Natural killer cell (primary cell): ENCODE data around the gene NPTXR. TPM values are rescaled to one million over a fixed set of nuclear protein-coding genes. Genes with fewer than 3 reads are reported as not detected.

Experiments used
- ATAC-seq, 3 donors: fragments of 150-1000 bp in 2 of 3; fragments of 200-7000 bp in 1 of 3; cut with Tn5 transposase; 1 replicate in 1 of 3; 2 replicates in 2 of 3; pipeline ENCODE4 v1.10.0; 2021; ENCODE audit warnings: mild to moderate bottlenecking in 2 of 3, moderate library complexity in 2 of 3
- DNase-seq, 2 donors: peaks; one replicate each; pipeline versions ENCODE4 v3.0.0 to v3.0.0-alpha.2; 2013 to 2021; ENCODE audit warnings: mixed read lengths in 1 of 2
- H3K27ac ChIP-seq: one replicate; pipeline ENCODE4 v1.5.1; 2013; ENCODE audit warnings: mild to moderate bottlenecking, low read length
- H3K27me3 ChIP-seq: one replicate; pipeline ENCODE4 v1.6.1; 2013; ENCODE audit warnings: low read length; ENCODE audit not compliant: control insufficient read depth, insufficient read depth
- H3K36me3 ChIP-seq: one replicate; pipeline ENCODE4 v1.6.1; 2013; ENCODE audit warnings: low read length; ENCODE audit not compliant: control insufficient read depth, insufficient read depth
- H3K4me1 ChIP-seq: one replicate; pipeline ENCODE4 v1.6.1; 2013; ENCODE audit warnings: low read length; ENCODE audit not compliant: control insufficient read depth, insufficient read depth
- H3K4me3 ChIP-seq: one replicate; pipeline ENCODE4 v1.5.1; 2013; ENCODE audit warnings: low read length
- H3K9me3 ChIP-seq: one replicate; pipeline ENCODE4 v1.6.1; 2013; ENCODE audit warnings: low read length; ENCODE audit not compliant: control insufficient read depth, insufficient read depth
- H3K27ac Mint-ChIP-seq, 2 donors: one replicate each; pipeline ENCODE4 v1.8.0; 2022; ENCODE audit warnings: mild to moderate bottlenecking in 2 of 2, mixed read lengths in 2 of 2, moderate library complexity in 1 of 2
- H3K27me3 Mint-ChIP-seq, 2 donors: one replicate each; pipeline ENCODE4 v1.8.0; 2022; ENCODE audit warnings: low read depth in 2 of 2, mixed read lengths in 2 of 2
- H3K36me3 Mint-ChIP-seq: one replicate; pipeline ENCODE4 v1.8.0; 2022; ENCODE audit warnings: mixed read lengths
- H3K4me1 Mint-ChIP-seq, 2 donors: one replicate each; pipeline ENCODE4 v1.8.0; 2022; ENCODE audit warnings: mixed read lengths in 2 of 2
- H3K4me3 Mint-ChIP-seq: one replicate; pipeline ENCODE4 v1.8.0; 2022; ENCODE audit warnings: mild to moderate bottlenecking, moderate library complexity, mixed read lengths
- H3K9me3 Mint-ChIP-seq, 2 donors: one replicate each; pipeline ENCODE4 v1.8.0; 2022; ENCODE audit warnings: mixed read lengths in 2 of 2
- WGBS: methylation state at CpG from one replicate; pipeline ENCODE4 v1.1.7; 2013; ENCODE audit warnings: missing lambda C conversion rate; ENCODE audit not compliant: insufficient coverage; 5-methylcytosine and 5-hydroxymethylcytosine counted together
- intact Hi-C: fragments of 100-400 bp; cut with micrococcal nuclease; formaldehyde crosslinking; loops from one replicate; pipeline ENCODE4 v1.14.2; 2022
- total RNA-seq, 4 donors: library from RNA; stranded (reverse); fragments of 120-200 nt in 1 of 4; gene quantifications; one replicate each; pipeline versions ENCODE4 v1.2.3 to v1.2.4, GENCODE V29; 2013 to 2022
- TF ChIP-seq, protein P1 (sequence below): fragments of 200-600 bp; IDR thresholded peaks from one replicate; pipeline ENCODE4 v1.8.0; 2022; ENCODE audit warnings: antibody characterized with exemption

NPTXR gene
- total RNA-seq, 3 donors from 2014 or later (not counting 1 experiment from before 2014, with no cell fraction given), result 4.8 to 8.2 (median 6.1) TPM

- Mint-ChIP-seq H3K27me3 (peaks cover 0 to 8% of the 10 kb centered on the region in 2 donors), H3K9me3 (no peaks in the 10 kb centered on the region), H3K4me1 (no peaks in the 10 kb centered on the region), H3K4me3 (no peak overlapping the region), H3K27ac (no peak overlapping the region), H3K36me3 (no peaks in the 10 kb centered on the region)
- no peak overlapping the region for H3K27ac ChIP-seq
- no peak overlapping the region for H3K4me3 ChIP-seq
- ATAC-seq (no peak), DNase-seq (no peak)
- H3K9me3 ChIP-seq, result no peaks in the 10 kb centered on the region
- no peaks in the 10 kb centered on the region for H3K27me3 ChIP-seq
- TF ChIP-seq, protein P1, sequence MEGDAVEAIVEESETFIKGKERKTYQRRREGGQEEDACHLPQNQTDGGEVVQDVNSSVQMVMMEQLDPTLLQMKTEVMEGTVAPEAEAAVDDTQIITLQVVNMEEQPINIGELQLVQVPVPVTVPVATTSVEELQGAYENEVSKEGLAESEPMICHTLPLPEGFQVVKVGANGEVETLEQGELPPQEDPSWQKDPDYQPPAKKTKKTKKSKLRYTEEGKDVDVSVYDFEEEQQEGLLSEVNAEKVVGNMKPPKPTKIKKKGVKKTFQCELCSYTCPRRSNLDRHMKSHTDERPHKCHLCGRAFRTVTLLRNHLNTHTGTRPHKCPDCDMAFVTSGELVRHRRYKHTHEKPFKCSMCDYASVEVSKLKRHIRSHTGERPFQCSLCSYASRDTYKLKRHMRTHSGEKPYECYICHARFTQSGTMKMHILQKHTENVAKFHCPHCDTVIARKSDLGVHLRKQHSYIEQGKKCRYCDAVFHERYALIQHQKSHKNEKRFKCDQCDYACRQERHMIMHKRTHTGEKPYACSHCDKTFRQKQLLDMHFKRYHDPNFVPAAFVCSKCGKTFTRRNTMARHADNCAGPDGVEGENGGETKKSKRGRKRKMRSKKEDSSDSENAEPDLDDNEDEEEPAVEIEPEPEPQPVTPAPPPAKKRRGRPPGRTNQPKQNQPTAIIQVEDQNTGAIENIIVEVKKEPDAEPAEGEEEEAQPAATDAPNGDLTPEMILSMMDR, result no peak
- intact Hi-C loops, result no loop called here
- no peaks in the 10 kb centered on the region for H3K4me1 ChIP-seq
- H3K36me3 ChIP-seq, result no peaks in the 10 kb centered on the region
- 75% methylated on average over 2 of the region's 2 CpGs for WGBS
Observed at GRCh38 chr22:38850399-38850798, 6.6 kb upstream of the NPTXR start.

DNA sequence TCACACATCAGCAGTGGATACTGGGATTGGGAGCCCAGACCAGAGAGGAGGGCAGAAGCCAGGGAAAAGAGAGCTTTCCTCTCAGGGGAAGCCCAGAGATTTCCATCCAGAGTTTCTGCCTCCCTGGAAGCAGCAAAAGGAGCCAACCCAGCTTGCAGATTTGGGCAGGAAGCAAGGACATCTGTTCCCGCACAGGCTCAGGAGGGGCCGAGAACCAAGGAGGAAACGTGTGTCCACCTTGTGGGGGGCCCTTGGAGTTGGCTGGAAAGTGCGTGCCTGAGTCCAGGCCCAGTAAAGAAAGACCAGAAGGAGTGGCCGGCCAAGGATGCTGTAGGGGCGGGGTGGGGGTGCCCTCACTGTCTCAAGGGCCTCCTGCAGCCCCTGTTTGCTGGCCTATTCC is 6.0 kb upstream of the NPTXR start:
- Mint-ChIP-seq H3K9me3 (no peaks in the 10 kb centered on the region), H3K36me3 (no peaks in the 10 kb centered on the region), H3K27me3 (peaks cover 0 to 11% of the 10 kb centered on the region in 2 donors), H3K4me1 (no peaks in the 10 kb centered on the region), H3K27ac (no peak overlapping the region), H3K4me3 (no peak overlapping the region)
- DNase-seq (no peak), ATAC-seq (no peak)
- WGBS, result 87% methylated on average over 6 of the region's 6 CpGs
- H3K36me3 ChIP-seq, result no peaks in the 10 kb centered on the region
- H3K4me1 ChIP-seq, result no peaks in the 10 kb centered on the region
- no peak overlapping the region for H3K4me3 ChIP-seq
- H3K9me3 ChIP-seq, result no peaks in the 10 kb centered on the region
- H3K27ac ChIP-seq, result no peak overlapping the region
- intact Hi-C loops, result no loop called here
- no peaks in the 10 kb centered on the region for H3K27me3 ChIP-seq
- TF ChIP-seq, protein P1, result no peak

- no peaks in the 10 kb centered on the region for H3K27me3 ChIP-seq
- Mint-ChIP-seq H3K4me3 (no peak overlapping the region), H3K27me3 (peaks cover 0 to 16% of the 10 kb centered on the region in 2 donors), H3K9me3 (no peaks in the 10 kb centered on the region), H3K4me1 (peaks cover 9 to 17% of the 10 kb centered on the region in 2 donors), H3K27ac (no peak overlapping the region), H3K36me3 (no peaks in the 10 kb centered on the region)
- no peak overlapping the region for H3K27ac ChIP-seq
- intact Hi-C loops, result no loop called here
- 100% methylated on average over 1 of the region's 1 CpG for WGBS
- DNase-seq, result no peak
- no peak for ATAC-seq
- peaks cover 19% of the 10 kb centered on the region for H3K4me1 ChIP-seq
- TF ChIP-seq, protein P1, result no peak
- H3K36me3 ChIP-seq, result no peaks in the 10 kb centered on the region
- no peak overlapping the region for H3K4me3 ChIP-seq
- H3K9me3 ChIP-seq, result no peaks in the 10 kb centered on the region
Observed at GRCh38 chr22:38846412-38846811, 2.6 kb upstream of the NPTXR start.

- H3K36me3 Mint-ChIP-seq, result no peaks in the 10 kb centered on the region
- no peak overlapping the region for H3K4me3 ChIP-seq
- H3K27ac ChIP-seq, result no peak overlapping the region
- ATAC-seq (no peak), DNase-seq (no peak)
- TF ChIP-seq, protein P1, result no peak
- peaks cover 0 to 24% of the 10 kb centered on the region in 2 donors for H3K27me3 Mint-ChIP-seq
- H3K4me1 Mint-ChIP-seq, result peaks cover 14 to 26% of the 10 kb centered on the region in 2 donors
- H3K27me3 ChIP-seq, result no peaks in the 10 kb centered on the region
- intact Hi-C loops, result no loop called here
- H3K4me3 Mint-ChIP-seq, result peak overlapping the region; percentile 58
- no peaks in the 10 kb centered on the region for H3K9me3 ChIP-seq
- H3K4me1 ChIP-seq, result peaks cover 19% of the 10 kb centered on the region
- H3K36me3 ChIP-seq, result no peaks in the 10 kb centered on the region
- H3K9me3 Mint-ChIP-seq, result no peaks in the 10 kb centered on the region
- no peak overlapping the region for H3K27ac Mint-ChIP-seq
- 82% methylated on average over 17 of the region's 17 CpGs for WGBS
Observed at GRCh38 chr22:38845004-38845740, 1.3 kb upstream of the NPTXR start.
